ENCODE results near the gene LYZL1. TPM values are rescaled to one million over a fixed set of nuclear protein-coding genes. Genes with fewer than 3 reads are reported as not detected.
"Not testable (repeated sequence)": the region's sequence is repeated elsewhere in the genome, so short reads cannot be mapped to it uniquely, and the experiment has no call there.

Gene LYZL1
- total RNA-seq = not detected

- not testable (repeated sequence) for H3K27ac ChIP-seq (ENCODE audit: low read depth, low read length); H3K4me1 ChIP-seq (ENCODE audit: control insufficient read depth in 3 of 3, insufficient read depth in 3 of 3, low read length in 3 of 3); H3K27me3 ChIP-seq (ENCODE audit: control insufficient read depth in 3 of 3, insufficient read depth in 3 of 3, low read length in 3 of 3); H3K9me3 ChIP-seq (ENCODE audit: control insufficient read depth in 3 of 3, low read length in 3 of 3); H3K36me3 ChIP-seq (ENCODE audit: control insufficient read depth in 3 of 3, insufficient read depth in 3 of 3, low read length in 3 of 3); H3K9ac ChIP-seq (ENCODE audit: low read depth in 1 of 3, low read length in 3 of 3); H3K4me3 ChIP-seq (ENCODE audit: low read length in 3 of 3)
These were observed at the start of gene LYZL1 for GRCh38 chr10:29288906-29289305. LYZL1 (plus strand) TSS chr10:29289070; CDS start chr10:29291868, 2,798 bp downstream.

GRCh38 chr10:29239569-29240472 is 49.0 kb upstream of the LYZL1 start:
- Histone ChIP-seq H3K9me3 (ENCODE audit: control insufficient read depth in 3 of 3, low read length in 3 of 3) (no peaks in the 10 kb centered on the region), H3K9ac (ENCODE audit: low read depth in 1 of 3, low read length in 3 of 3) (no peak overlapping the region)

GRCh38 chr10:29240986-29241660 is 47.7 kb upstream of the LYZL1 start:
- Histone ChIP-seq H3K4me1 (ENCODE audit: control insufficient read depth in 3 of 3, insufficient read depth in 3 of 3, low read length in 3 of 3) (peaks cover 0 to 3% (median 3%) of the 10 kb centered on the region in 3 donors), H3K9ac (ENCODE audit: low read depth in 1 of 3, low read length in 3 of 3) (no peak overlapping the region), H3K27me3 (ENCODE audit: control insufficient read depth in 3 of 3, insufficient read depth in 3 of 3, low read length in 3 of 3) (peaks cover 0 to 3% (median 0%) of the 10 kb centered on the region in 3 donors), H3K27ac (ENCODE audit: low read depth, low read length) (no peak overlapping the region), H3K36me3 (ENCODE audit: control insufficient read depth in 3 of 3, insufficient read depth in 3 of 3, low read length in 3 of 3) (no peaks in the 10 kb centered on the region), H3K4me3 (ENCODE audit: low read length in 3 of 3) (no peak overlapping the region), H3K9me3 (ENCODE audit: control insufficient read depth in 3 of 3, low read length in 3 of 3) (no peaks in the 10 kb centered on the region)

More at GRCh38 chr10:29239569-29240472, 49.0 kb upstream of the LYZL1 start:
- H3K27me3 ChIP-seq (ENCODE audit: control insufficient read depth in 3 of 3, insufficient read depth in 3 of 3, low read length in 3 of 3) = no peaks in the 10 kb centered on the region
- no peak overlapping the region for H3K4me3 ChIP-seq (ENCODE audit: low read length in 3 of 3)
- peaks cover 0 to 3% (median 0%) of the 10 kb centered on the region in 3 donors for H3K4me1 ChIP-seq (ENCODE audit: control insufficient read depth in 3 of 3, insufficient read depth in 3 of 3, low read length in 3 of 3)
- no peaks in the 10 kb centered on the region for H3K36me3 ChIP-seq (ENCODE audit: control insufficient read depth in 3 of 3, insufficient read depth in 3 of 3, low read length in 3 of 3)
- H3K27ac ChIP-seq (ENCODE audit: low read depth, low read length) = no peak overlapping the region

- H3K9me3 ChIP-seq (ENCODE audit: control insufficient read depth in 3 of 3, low read length in 3 of 3) = no peaks in the 10 kb centered on the region
- H3K4me3 ChIP-seq (ENCODE audit: low read length in 3 of 3) = no peak overlapping the region
- peaks cover 0 to 4% (median 3%) of the 10 kb centered on the region in 3 donors for H3K4me1 ChIP-seq (ENCODE audit: control insufficient read depth in 3 of 3, insufficient read depth in 3 of 3, low read length in 3 of 3)
- no peaks in the 10 kb centered on the region for H3K36me3 ChIP-seq (ENCODE audit: control insufficient read depth in 3 of 3, insufficient read depth in 3 of 3, low read length in 3 of 3)
- H3K27me3 ChIP-seq (ENCODE audit: control insufficient read depth in 3 of 3, insufficient read depth in 3 of 3, low read length in 3 of 3) = peaks cover 0 to 3% (median 0%) of the 10 kb centered on the region in 3 donors
- H3K9ac ChIP-seq (ENCODE audit: low read depth in 1 of 3, low read length in 3 of 3) = no peak overlapping the region
- H3K27ac ChIP-seq (ENCODE audit: low read depth, low read length) = no peak overlapping the region
These were observed 46.9 kb upstream of the LYZL1 start for GRCh38 chr10:29241925-29242324.

DNA sequence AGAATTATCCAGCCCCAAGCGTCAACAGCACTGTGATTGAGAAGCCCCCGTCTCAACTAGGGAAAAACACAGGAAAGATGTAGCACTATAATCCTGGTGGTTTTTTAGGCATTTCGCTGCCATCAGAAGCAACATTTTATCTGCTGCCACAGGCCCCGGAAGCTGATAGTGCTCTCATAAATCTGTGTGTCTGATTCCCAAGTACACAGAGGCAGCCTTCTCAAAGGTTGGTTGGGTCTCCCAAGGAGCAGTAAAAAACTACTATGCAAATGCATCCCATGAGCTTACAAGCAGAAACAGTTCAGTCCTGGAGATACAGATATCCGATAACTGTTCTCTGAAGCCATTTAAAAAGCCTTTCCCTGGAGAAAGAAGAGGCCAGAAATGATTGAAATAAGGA is 45.8 kb upstream of the LYZL1 start:
- Histone ChIP-seq H3K9ac (ENCODE audit: low read depth in 1 of 3, low read length in 3 of 3) (no peak overlapping the region), H3K4me1 (ENCODE audit: control insufficient read depth in 3 of 3, insufficient read depth in 3 of 3, low read length in 3 of 3) (peaks cover 0 to 5% (median 3%) of the 10 kb centered on the region in 3 donors), H3K36me3 (ENCODE audit: control insufficient read depth in 3 of 3, insufficient read depth in 3 of 3, low read length in 3 of 3) (no peaks in the 10 kb centered on the region), H3K4me3 (ENCODE audit: low read length in 3 of 3) (no peak overlapping the region), H3K27me3 (ENCODE audit: control insufficient read depth in 3 of 3, insufficient read depth in 3 of 3, low read length in 3 of 3) (peaks cover 0 to 3% (median 0%) of the 10 kb centered on the region in 3 donors), H3K9me3 (ENCODE audit: control insufficient read depth in 3 of 3, low read length in 3 of 3) (no peaks in the 10 kb centered on the region), H3K27ac (ENCODE audit: low read depth, low read length) (no peak overlapping the region)

DNA sequence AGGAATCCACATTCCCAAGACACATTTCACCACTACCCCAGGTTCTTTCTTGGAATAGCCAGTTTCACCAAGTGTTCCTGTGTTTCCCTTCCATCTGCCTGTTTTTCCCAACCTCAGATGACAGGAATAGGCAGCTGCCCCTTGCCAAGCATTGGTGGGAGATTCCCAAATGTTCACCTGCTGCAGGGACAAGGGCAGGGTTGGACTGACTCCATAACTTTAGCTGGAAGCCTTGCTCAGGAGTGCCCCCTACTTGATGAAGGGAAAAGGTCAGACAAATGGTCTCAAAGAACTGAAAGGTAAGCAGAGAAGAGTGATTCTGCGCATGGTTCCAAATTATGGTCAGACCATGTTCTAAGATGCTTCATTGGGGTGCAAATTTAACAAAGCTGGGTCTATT is 45.1 kb upstream of the LYZL1 start:
- H3K9ac ChIP-seq (ENCODE audit: low read depth in 1 of 3, low read length in 3 of 3) = no peak overlapping the region
- peaks cover 0 to 3% (median 0%) of the 10 kb centered on the region in 3 donors for H3K27me3 ChIP-seq (ENCODE audit: control insufficient read depth in 3 of 3, insufficient read depth in 3 of 3, low read length in 3 of 3)
- no peak overlapping the region for H3K4me3 ChIP-seq (ENCODE audit: low read length in 3 of 3)
- H3K9me3 ChIP-seq (ENCODE audit: control insufficient read depth in 3 of 3, low read length in 3 of 3) = no peaks in the 10 kb centered on the region
- H3K4me1 ChIP-seq (ENCODE audit: control insufficient read depth in 3 of 3, insufficient read depth in 3 of 3, low read length in 3 of 3) = peaks cover 0 to 5% (median 3%) of the 10 kb centered on the region in 3 donors
- no peaks in the 10 kb centered on the region for H3K36me3 ChIP-seq (ENCODE audit: control insufficient read depth in 3 of 3, insufficient read depth in 3 of 3, low read length in 3 of 3)
- no peak overlapping the region for H3K27ac ChIP-seq (ENCODE audit: low read depth, low read length)

DNA sequence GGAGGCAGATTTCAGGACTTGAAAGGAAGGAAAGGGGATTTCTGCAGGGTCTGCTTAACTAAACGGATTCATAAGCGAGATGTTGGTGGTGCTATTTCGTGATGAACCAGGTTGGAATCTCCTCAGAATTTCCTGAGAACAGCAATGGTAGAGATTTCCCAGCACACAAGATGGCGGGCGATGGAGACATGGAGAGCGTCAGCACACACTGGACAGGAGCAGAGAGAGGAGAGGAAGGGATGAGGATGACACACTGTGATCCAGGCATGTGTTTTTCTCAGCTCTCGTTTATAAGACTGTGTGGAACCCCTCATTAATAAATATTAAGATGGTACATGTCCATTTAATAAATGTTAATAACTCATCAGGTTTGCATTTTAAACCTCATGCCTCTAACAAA is 43.9 kb upstream of the LYZL1 start:
- no peak overlapping the region for H3K9ac ChIP-seq (ENCODE audit: low read depth in 1 of 3, low read length in 3 of 3)

DNA sequence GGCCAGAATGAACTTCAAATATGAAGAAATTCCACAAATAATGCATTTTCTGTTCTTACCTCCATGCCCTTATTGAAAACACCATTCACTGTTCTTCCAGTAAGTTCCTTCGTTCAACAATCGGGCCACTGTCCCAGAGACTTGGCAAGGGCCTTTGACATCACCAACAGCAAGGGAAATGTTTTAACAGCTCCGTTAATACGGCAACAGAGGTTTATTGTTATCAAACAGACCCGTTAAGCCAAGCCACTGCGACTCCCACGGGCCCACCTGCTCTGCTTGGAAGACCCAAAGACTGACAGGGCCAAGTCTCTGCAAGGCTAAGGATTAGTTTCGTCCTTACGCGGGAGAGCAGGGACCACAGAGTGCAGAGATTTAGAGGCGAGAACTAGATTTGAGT is 43.4 kb upstream of the LYZL1 start:
- Histone ChIP-seq H3K27ac (ENCODE audit: low read depth, low read length) (no peak overlapping the region), H3K4me1 (ENCODE audit: control insufficient read depth in 3 of 3, insufficient read depth in 3 of 3, low read length in 3 of 3) (peaks cover 0 to 5% (median 3%) of the 10 kb centered on the region in 3 donors), H3K36me3 (ENCODE audit: control insufficient read depth in 3 of 3, insufficient read depth in 3 of 3, low read length in 3 of 3) (no peaks in the 10 kb centered on the region), H3K27me3 (ENCODE audit: control insufficient read depth in 3 of 3, insufficient read depth in 3 of 3, low read length in 3 of 3) (peaks cover 0 to 3% (median 2%) of the 10 kb centered on the region in 3 donors), H3K9ac (ENCODE audit: low read depth in 1 of 3, low read length in 3 of 3) (no peak overlapping the region), H3K4me3 (ENCODE audit: low read length in 3 of 3) (no peak overlapping the region), H3K9me3 (ENCODE audit: control insufficient read depth in 3 of 3, low read length in 3 of 3) (no peaks in the 10 kb centered on the region)

More for the DNA sequence above, 43.9 kb upstream of the LYZL1 start:
- Histone ChIP-seq H3K4me3 (ENCODE audit: low read length in 3 of 3) (no peak overlapping the region), H3K9me3 (ENCODE audit: control insufficient read depth in 3 of 3, low read length in 3 of 3) (no peaks in the 10 kb centered on the region), H3K27me3 (ENCODE audit: control insufficient read depth in 3 of 3, insufficient read depth in 3 of 3, low read length in 3 of 3) (peaks cover 0 to 3% (median 2%) of the 10 kb centered on the region in 3 donors), H3K36me3 (ENCODE audit: control insufficient read depth in 3 of 3, insufficient read depth in 3 of 3, low read length in 3 of 3) (no peaks in the 10 kb centered on the region), H3K4me1 (ENCODE audit: control insufficient read depth in 3 of 3, insufficient read depth in 3 of 3, low read length in 3 of 3) (peaks cover 0 to 5% (median 3%) of the 10 kb centered on the region in 3 donors), H3K27ac (ENCODE audit: low read depth, low read length) (no peak overlapping the region)

GRCh38 chr10:29246449-29246848 is 42.4 kb upstream of the LYZL1 start:
- H3K9me3 ChIP-seq (ENCODE audit: control insufficient read depth in 3 of 3, low read length in 3 of 3) = no peaks in the 10 kb centered on the region
- H3K9ac ChIP-seq (ENCODE audit: low read depth in 1 of 3, low read length in 3 of 3) = no peak overlapping the region
- no peak overlapping the region for H3K4me3 ChIP-seq (ENCODE audit: low read length in 3 of 3)
- peaks cover 0 to 6% (median 3%) of the 10 kb centered on the region in 3 donors for H3K27me3 ChIP-seq (ENCODE audit: control insufficient read depth in 3 of 3, insufficient read depth in 3 of 3, low read length in 3 of 3)
- H3K27ac ChIP-seq (ENCODE audit: low read depth, low read length) = no peak overlapping the region
- no peaks in the 10 kb centered on the region for H3K36me3 ChIP-seq (ENCODE audit: control insufficient read depth in 3 of 3, insufficient read depth in 3 of 3, low read length in 3 of 3)
- H3K4me1 ChIP-seq (ENCODE audit: control insufficient read depth in 3 of 3, insufficient read depth in 3 of 3, low read length in 3 of 3) = peaks cover 0 to 5% (median 0%) of the 10 kb centered on the region in 3 donors

GRCh38 chr10:29248158-29248557 is 40.7 kb upstream of the LYZL1 start:
- Histone ChIP-seq H3K9ac (ENCODE audit: low read depth in 1 of 3, low read length in 3 of 3) (no peak overlapping the region), H3K4me1 (ENCODE audit: control insufficient read depth in 3 of 3, insufficient read depth in 3 of 3, low read length in 3 of 3) (peaks cover 0 to 11% (median 0%) of the 10 kb centered on the region in 3 donors), H3K27ac (ENCODE audit: low read depth, low read length) (no peak overlapping the region), H3K9me3 (ENCODE audit: control insufficient read depth in 3 of 3, low read length in 3 of 3) (no peaks in the 10 kb centered on the region), H3K4me3 (ENCODE audit: low read length in 3 of 3) (no peak overlapping the region), H3K36me3 (ENCODE audit: control insufficient read depth in 3 of 3, insufficient read depth in 3 of 3, low read length in 3 of 3) (no peaks in the 10 kb centered on the region), H3K27me3 (ENCODE audit: control insufficient read depth in 3 of 3, insufficient read depth in 3 of 3, low read length in 3 of 3) (peaks cover 0 to 15% (median 3%) of the 10 kb centered on the region in 3 donors)

Measured in skeletal muscle tissue (tissue), 4 donors.